Measurements from ENCODE around the gene MCOLN1. TPM values are rescaled to one million over a fixed set of nuclear protein-coding genes. Genes with fewer than 3 reads are reported as not detected.

Gene MCOLN1
- total RNA-seq: 10 to 100 TPM in 1 of 2 donors, 1 to 10 TPM in 1; 9.5 to 11.8 TPM

- H3K27me3 Mint-ChIP-seq (ENCODE audit: low read depth): no peaks in the 10 kb centered on the region
- peak within 1 kb of the TSS; percentile 79 for H3K27ac Mint-ChIP-seq
- H3K4me3 Mint-ChIP-seq: peak within 1 kb of the TSS; percentile 83 to 87
- ATAC-seq (replicated peaks in 1 of 2) (peak; percentile 92), DNase-seq (peak; percentile 100)
- no peaks in the 10 kb centered on the region for H3K9me3 Mint-ChIP-seq
- H3K36me3 Mint-ChIP-seq (ENCODE audit: insufficient read depth in 2 of 2): no peaks in the 10 kb centered on the region
- peaks cover 14% of the 10 kb centered on the region for H3K4me1 Mint-ChIP-seq (ENCODE audit: low read depth)
These were observed at the start of gene MCOLN1 for GRCh38 chr19:7522072-7522922. Gene MCOLN1, plus strand, starts transcription at chr19:7522624. Its CDS starts 127 bp downstream, at chr19:7522751.

GRCh38 chr19:7475665-7476064 lies 46.8 kb upstream of the MCOLN1 start:
- Mint-ChIP-seq H3K36me3 (ENCODE audit: insufficient read depth in 2 of 2) (peaks cover 0 to 2% of the 10 kb centered on the region in 2 donors), H3K9me3 (no peaks in the 10 kb centered on the region), H3K27me3 (ENCODE audit: low read depth) (no peaks in the 10 kb centered on the region), H3K4me3 (no peak overlapping the region), H3K27ac (peak overlapping the region; percentile 4), H3K4me1 (ENCODE audit: low read depth) (no peaks in the 10 kb centered on the region)
- ATAC-seq (replicated peaks in 1 of 2) (no peak), DNase-seq (no peak)

GRCh38 chr19:7476241-7476640 lies 46.2 kb upstream of the MCOLN1 start:
- DNase-seq: no peak
- no peak for ATAC-seq (replicated peaks in 1 of 2)
- H3K9me3 Mint-ChIP-seq: no peaks in the 10 kb centered on the region
- H3K27ac Mint-ChIP-seq: no peak overlapping the region
- H3K36me3 Mint-ChIP-seq (ENCODE audit: insufficient read depth in 2 of 2): peaks cover 0 to 2% of the 10 kb centered on the region in 2 donors
- no peaks in the 10 kb centered on the region for H3K27me3 Mint-ChIP-seq (ENCODE audit: low read depth)
- no peaks in the 10 kb centered on the region for H3K4me1 Mint-ChIP-seq (ENCODE audit: low read depth)
- H3K4me3 Mint-ChIP-seq: no peak overlapping the region

GRCh38 chr19:7476777-7477494 lies 45.5 kb upstream of the MCOLN1 start:
- Mint-ChIP-seq H3K36me3 (ENCODE audit: insufficient read depth in 2 of 2) (peaks cover 0 to 2% of the 10 kb centered on the region in 2 donors), H3K4me1 (ENCODE audit: low read depth) (no peaks in the 10 kb centered on the region), H3K4me3 (no peak overlapping the region), H3K27me3 (ENCODE audit: low read depth) (no peaks in the 10 kb centered on the region), H3K27ac (no peak overlapping the region), H3K9me3 (no peaks in the 10 kb centered on the region)
- peak in 1 of 2 donors; percentile 14 for ATAC-seq (replicated peaks in 1 of 2)
- no peak for DNase-seq

- H3K27ac Mint-ChIP-seq: no peak overlapping the region
These were observed 44.7 kb upstream of the MCOLN1 start for GRCh38 chr19:7477758-7478157.

GRCh38 chr19:7478173-7478842 lies 44.1 kb upstream of the MCOLN1 start:
- H3K4me3 Mint-ChIP-seq: no peak overlapping the region
- no peaks in the 10 kb centered on the region for H3K36me3 Mint-ChIP-seq (ENCODE audit: insufficient read depth in 2 of 2)
- H3K27me3 Mint-ChIP-seq (ENCODE audit: low read depth): peaks cover 3% of the 10 kb centered on the region
- no peak for DNase-seq
- peak in 1 of 2 donors; percentile 20 for ATAC-seq (replicated peaks in 1 of 2)
- no peaks in the 10 kb centered on the region for H3K9me3 Mint-ChIP-seq
- H3K27ac Mint-ChIP-seq: no peak overlapping the region
- peaks cover 4% of the 10 kb centered on the region for H3K4me1 Mint-ChIP-seq (ENCODE audit: low read depth)

More at GRCh38 chr19:7477758-7478157, 44.7 kb upstream of the MCOLN1 start:
- DNase-seq (no peak), ATAC-seq (replicated peaks in 1 of 2) (no peak)
- H3K4me3 Mint-ChIP-seq: no peak overlapping the region
- no peaks in the 10 kb centered on the region for H3K4me1 Mint-ChIP-seq (ENCODE audit: low read depth)
- no peaks in the 10 kb centered on the region for H3K9me3 Mint-ChIP-seq
- H3K27me3 Mint-ChIP-seq (ENCODE audit: low read depth): no peaks in the 10 kb centered on the region
- no peaks in the 10 kb centered on the region for H3K36me3 Mint-ChIP-seq (ENCODE audit: insufficient read depth in 2 of 2)

GRCh38 chr19:7478843-7479227 lies 43.6 kb upstream of the MCOLN1 start:
- Mint-ChIP-seq H3K4me1 (ENCODE audit: low read depth) (peaks cover 8% of the 10 kb centered on the region), H3K4me3 (no peak overlapping the region), H3K36me3 (ENCODE audit: insufficient read depth in 2 of 2) (no peaks in the 10 kb centered on the region), H3K27ac (no peak overlapping the region), H3K27me3 (ENCODE audit: low read depth) (peaks cover 7% of the 10 kb centered on the region), H3K9me3 (no peaks in the 10 kb centered on the region)
- ATAC-seq (replicated peaks in 1 of 2) (no peak), DNase-seq (no peak)

GRCh38 chr19:7480222-7480969 lies 42.0 kb upstream of the MCOLN1 start:
- Mint-ChIP-seq H3K4me3 (no peak overlapping the region), H3K36me3 (ENCODE audit: insufficient read depth in 2 of 2) (no peaks in the 10 kb centered on the region), H3K27me3 (ENCODE audit: low read depth) (peaks cover 7% of the 10 kb centered on the region), H3K4me1 (ENCODE audit: low read depth) (peaks cover 8% of the 10 kb centered on the region), H3K9me3 (no peaks in the 10 kb centered on the region), H3K27ac (peak overlapping the region; percentile 56)
- ATAC-seq (replicated peaks in 1 of 2) (no peak), DNase-seq (no peak)

GRCh38 chr19:7480970-7481255 lies 41.5 kb upstream of the MCOLN1 start:
- peaks cover 7% of the 10 kb centered on the region for H3K27me3 Mint-ChIP-seq (ENCODE audit: low read depth)
- no peaks in the 10 kb centered on the region for H3K36me3 Mint-ChIP-seq (ENCODE audit: insufficient read depth in 2 of 2)
- DNase-seq (no peak), ATAC-seq (replicated peaks in 1 of 2) (no peak)
- no peak overlapping the region for H3K27ac Mint-ChIP-seq
- no peaks in the 10 kb centered on the region for H3K9me3 Mint-ChIP-seq
- H3K4me3 Mint-ChIP-seq: no peak overlapping the region
- peaks cover 8% of the 10 kb centered on the region for H3K4me1 Mint-ChIP-seq (ENCODE audit: low read depth)

GRCh38 chr19:7482584-7483439 lies 39.6 kb upstream of the MCOLN1 start:
- Mint-ChIP-seq H3K4me3 (peak overlapping the region in 1 of 2 donors; percentile 63), H3K9me3 (no peaks in the 10 kb centered on the region), H3K27ac (no peak overlapping the region)

GRCh38 chr19:7483720-7484201 lies 38.7 kb upstream of the MCOLN1 start:
- H3K27me3 Mint-ChIP-seq (ENCODE audit: low read depth): peaks cover 7% of the 10 kb centered on the region
- no peak for DNase-seq
- no peak overlapping the region for H3K4me3 Mint-ChIP-seq
- no peaks in the 10 kb centered on the region for H3K9me3 Mint-ChIP-seq
- peaks cover 8% of the 10 kb centered on the region for H3K4me1 Mint-ChIP-seq (ENCODE audit: low read depth)
- no peak overlapping the region for H3K27ac Mint-ChIP-seq
- H3K36me3 Mint-ChIP-seq (ENCODE audit: insufficient read depth in 2 of 2): no peaks in the 10 kb centered on the region
- peak in 1 of 2 donors; percentile 6 for ATAC-seq (replicated peaks in 1 of 2)

More at GRCh38 chr19:7482584-7483439, 39.6 kb upstream of the MCOLN1 start:
- DNase-seq (no peak), ATAC-seq (replicated peaks in 1 of 2) (peak; percentile 20 to 24)
- H3K27me3 Mint-ChIP-seq (ENCODE audit: low read depth): peaks cover 7% of the 10 kb centered on the region
- H3K36me3 Mint-ChIP-seq (ENCODE audit: insufficient read depth in 2 of 2): no peaks in the 10 kb centered on the region
- peaks cover 8% of the 10 kb centered on the region for H3K4me1 Mint-ChIP-seq (ENCODE audit: low read depth)

GRCh38 chr19:7486923-7487322 lies 35.5 kb upstream of the MCOLN1 start:
- Mint-ChIP-seq H3K27me3 (ENCODE audit: low read depth) (peaks cover 7% of the 10 kb centered on the region), H3K4me3 (no peak overlapping the region), H3K9me3 (peaks cover 0 to 2% of the 10 kb centered on the region in 2 donors), H3K4me1 (ENCODE audit: low read depth) (peaks cover 31% of the 10 kb centered on the region), H3K27ac (peak overlapping the region; percentile 46), H3K36me3 (ENCODE audit: insufficient read depth in 2 of 2) (no peaks in the 10 kb centered on the region)
- no peak for ATAC-seq (replicated peaks in 1 of 2)
- DNase-seq: no peak
